GM18520 (cell line): ENCODE measurements around the gene RSPRY1.
"Not testable (repeated sequence)": the region's sequence is repeated elsewhere in the genome, so short reads cannot be mapped to it uniquely, and the experiment has no call there.

Source experiments
- ATAC-seq: cut with Tn5 transposase; IDR thresholded peaks from one replicate; pipeline ENCODE4 v1.9.1; 2021; ENCODE audit not compliant: unreplicated experiment

The RSPRY1 gene

GRCh38 chr16:57268804-57269800, 83.0 kb downstream of the RSPRY1 start:
- ATAC-seq = no peak

DNA sequence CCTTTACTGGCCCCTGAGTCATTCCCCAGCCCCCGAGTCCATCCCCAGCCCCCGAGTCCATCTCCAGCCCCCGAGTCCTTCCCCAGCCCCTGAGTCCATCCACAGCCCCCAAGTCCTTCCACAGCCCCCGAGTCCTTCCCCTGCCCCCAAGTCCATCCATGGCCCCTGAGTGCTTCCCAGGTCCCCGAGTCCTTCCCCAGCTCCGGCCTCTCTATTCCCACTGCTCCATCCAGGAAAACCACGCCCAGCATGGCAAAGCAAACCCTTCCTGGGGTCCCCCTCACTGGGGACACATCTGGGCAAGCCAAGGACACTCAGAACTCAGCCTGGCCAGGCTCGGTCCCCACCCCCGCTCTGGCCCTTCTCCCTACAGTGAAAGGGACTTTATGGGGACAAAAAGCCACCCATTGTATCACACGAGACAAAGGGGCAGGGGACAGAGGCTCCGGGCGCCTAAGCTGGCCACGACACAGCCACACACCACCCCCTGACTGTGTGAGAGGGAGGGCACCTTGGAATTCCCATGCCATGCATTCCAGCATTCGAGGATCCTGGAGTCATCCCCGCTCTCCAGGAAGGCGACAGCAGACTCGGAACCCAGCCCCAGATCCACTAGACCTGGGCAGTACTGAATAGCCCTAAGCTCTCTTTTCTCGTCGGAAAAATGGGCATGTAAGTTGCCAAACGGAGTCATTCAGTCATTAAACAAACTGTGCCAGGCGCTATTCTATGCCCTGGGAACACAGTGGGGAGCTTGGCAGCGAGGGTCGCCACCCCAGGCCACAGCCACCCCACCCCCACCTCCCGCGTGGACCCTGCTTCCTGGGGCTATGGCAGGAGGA, 84.3 kb downstream of the RSPRY1 start:
- no peak for ATAC-seq

DNA sequence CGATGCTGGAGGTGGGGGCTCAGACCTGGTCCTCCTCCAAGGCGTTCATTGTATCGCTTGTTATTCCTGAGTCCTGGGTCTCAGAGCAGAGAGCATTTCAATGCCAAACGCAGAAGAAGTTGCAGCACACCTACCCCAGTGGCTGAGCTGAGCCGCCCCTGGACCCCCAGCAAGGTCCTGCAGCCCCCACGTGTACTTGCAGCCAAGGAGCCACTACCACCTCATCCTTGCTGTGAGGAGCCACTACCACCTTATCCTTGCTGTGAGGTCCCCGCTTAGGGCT, 84.9 kb downstream of the RSPRY1 start:
- no peak for ATAC-seq

DNA sequence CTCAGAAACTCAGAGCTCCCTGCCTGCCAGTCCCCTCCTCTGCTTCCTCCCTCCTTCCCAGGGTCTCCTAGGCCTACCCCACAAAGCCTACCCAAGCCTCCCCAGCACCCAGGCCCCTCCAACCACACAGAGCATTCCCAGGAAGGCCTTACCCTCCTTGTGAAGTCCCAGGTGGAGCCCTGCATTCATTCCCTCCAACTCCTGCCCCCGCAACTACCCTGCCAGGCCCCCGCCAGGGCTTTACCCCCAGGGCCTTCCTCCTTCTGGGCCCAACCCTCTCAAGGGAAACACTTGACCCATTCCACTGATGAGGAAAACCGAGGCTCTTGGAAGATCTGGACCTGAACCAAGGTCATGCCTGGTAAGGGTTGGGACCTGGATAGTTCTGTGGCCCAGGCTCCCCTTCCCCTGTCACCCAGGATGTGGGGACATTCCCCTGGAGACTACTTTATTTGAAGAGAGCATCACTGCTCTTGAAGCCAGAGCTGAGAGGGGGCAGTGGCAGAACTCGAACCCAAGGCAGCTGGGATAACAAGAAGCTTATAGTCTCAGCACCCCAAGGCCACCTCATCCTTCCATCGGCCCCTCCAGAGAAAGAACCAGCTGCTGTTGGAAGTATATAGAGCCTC, 85.9 kb downstream of the RSPRY1 start:
- no peak for ATAC-seq

DNA sequence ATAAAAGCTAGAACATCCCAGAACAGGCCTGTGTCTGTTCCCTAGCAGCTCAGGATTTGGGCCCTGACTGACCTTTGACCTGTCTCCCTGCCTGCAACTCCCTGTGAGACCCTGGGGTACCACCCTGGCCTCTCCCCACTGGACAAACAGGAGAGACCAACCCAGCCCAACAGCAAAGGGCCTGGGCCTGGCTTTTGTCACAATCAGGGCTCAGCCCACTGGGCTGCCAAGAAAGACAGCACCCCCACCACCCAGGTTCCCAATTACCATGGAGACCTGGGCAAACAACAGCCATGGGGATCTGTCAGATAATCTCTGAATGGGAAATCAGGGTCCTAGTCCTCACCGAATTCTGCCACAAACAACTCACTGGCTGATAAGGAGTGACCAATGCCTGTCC, 87.2 kb downstream of the RSPRY1 start:
- no peak for ATAC-seq

DNA sequence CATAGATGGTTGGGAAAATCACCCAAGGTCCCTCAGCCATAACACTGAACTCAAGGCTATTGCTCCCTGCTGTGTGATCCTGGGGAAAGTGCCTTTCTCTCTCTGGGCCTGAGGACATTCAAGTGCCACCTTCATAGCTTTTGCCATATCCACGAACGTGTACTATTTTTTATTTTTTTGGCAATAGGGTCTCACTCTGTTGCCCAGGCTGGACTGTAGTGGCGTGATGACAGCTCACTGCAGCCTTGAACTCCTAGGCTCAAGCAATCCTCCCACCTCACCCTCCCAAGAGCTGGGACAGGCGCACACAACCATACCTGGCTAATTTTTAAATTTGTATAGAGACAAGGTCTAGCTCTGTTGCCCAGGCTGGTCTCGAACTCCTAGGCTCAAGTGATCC, 87.7 kb downstream of the RSPRY1 start:
- no peak for ATAC-seq

GRCh38 chr16:57275946-57276345, 89.8 kb downstream of the RSPRY1 start:
- not testable (repeated sequence) for ATAC-seq

GRCh38 chr16:57276596-57276995, 90.5 kb downstream of the RSPRY1 start:
- no peak for ATAC-seq

DNA sequence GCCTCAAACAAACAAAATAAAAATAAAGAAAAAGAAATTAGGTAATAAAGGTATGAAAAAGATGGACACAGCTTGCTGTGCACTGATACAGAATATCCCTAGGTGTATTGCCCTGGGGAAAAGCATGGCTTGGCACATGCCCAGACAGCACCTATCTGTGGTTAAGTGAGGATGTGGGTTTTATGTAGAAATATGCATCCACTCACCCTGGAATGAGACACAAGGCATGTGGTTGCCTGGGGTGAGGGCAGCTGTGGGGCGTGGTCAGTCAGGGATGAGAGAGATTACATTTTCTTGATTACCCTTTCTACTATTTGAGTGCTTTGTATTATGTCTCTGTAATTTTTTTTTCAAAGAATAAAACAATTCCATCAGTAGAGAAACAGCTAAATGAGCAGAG, 91.5 kb downstream of the RSPRY1 start:
- no peak for ATAC-seq

DNA sequence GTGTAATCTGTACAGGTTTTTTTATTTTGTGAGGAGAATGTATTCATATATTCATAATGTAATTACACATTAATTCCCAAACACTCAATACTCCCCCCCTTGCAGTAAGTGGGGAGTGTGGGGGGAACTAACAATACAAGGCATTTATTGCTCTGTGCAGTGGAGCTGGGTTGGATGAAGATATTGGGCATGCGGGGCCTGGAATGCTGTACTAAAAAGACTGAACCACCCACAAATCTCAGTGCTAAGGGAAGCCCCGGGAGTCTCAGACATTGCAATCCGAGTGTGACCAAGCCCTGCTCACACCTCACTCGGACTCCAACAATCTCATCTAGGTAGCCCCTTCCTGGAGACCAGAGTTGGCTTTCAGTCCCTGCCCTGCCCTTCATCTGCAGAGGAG, 92.4 kb downstream of the RSPRY1 start:
- ATAC-seq = no peak

DNA sequence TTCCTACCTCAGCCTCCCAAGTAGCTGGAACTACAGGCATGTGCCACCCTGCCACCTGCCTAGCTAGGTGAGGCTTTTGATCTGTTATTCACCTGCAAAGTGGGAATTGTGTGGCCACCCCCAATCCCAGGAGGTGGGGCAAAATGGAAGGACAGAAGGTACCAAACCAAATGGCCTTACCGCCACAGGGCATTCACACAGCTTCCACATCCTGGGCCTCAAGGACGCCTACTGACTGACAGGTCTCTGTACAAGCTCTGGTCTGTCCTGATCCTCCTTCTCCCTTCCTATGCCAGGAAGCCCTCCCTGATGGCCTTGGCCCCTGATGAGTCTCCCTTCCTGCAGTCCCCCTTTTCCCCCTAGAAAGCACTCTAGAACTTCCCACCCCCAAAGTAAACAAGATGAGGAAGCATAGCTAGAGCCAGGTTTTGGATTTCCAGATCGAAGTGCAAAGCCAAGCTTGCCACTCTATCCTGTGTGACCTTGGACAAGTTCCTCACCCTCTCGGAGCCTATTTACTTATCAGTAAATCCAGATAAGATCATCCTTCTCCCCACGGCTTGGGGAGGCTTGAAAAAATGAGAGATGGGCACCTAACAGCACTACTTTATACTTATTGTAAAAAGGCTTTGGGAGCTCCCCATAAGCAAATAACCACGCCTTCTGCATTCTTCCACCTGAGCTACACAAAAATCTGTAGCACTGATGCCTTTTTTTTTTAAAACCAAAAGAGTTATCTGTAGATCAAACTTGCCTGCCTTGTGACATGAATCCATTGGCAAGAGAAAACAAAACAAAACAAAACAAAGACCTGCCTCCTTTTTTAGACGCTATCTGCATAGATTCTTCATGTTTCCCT, 93.9 kb downstream of the RSPRY1 start:
- ATAC-seq = no peak

DNA sequence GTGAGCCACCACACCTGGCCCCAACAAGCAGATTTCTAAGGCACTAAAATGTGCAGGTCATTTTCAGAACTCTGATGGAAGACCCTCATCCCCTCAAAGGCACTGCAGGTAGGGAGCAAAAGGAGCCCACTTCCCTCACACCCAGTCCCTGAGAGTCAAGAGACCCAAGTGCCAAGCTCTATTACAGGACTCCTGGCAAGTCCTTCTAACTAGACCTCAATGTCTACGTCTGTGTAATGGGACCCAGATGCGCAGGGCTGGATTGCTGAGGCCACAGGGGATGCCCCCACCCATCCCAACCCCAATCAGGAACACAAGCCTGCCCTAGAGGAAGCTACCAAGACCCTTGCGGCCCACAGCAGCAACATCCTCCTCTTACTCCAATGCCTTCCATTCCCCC, 95.7 kb downstream of the RSPRY1 start:
- no peak for ATAC-seq

DNA sequence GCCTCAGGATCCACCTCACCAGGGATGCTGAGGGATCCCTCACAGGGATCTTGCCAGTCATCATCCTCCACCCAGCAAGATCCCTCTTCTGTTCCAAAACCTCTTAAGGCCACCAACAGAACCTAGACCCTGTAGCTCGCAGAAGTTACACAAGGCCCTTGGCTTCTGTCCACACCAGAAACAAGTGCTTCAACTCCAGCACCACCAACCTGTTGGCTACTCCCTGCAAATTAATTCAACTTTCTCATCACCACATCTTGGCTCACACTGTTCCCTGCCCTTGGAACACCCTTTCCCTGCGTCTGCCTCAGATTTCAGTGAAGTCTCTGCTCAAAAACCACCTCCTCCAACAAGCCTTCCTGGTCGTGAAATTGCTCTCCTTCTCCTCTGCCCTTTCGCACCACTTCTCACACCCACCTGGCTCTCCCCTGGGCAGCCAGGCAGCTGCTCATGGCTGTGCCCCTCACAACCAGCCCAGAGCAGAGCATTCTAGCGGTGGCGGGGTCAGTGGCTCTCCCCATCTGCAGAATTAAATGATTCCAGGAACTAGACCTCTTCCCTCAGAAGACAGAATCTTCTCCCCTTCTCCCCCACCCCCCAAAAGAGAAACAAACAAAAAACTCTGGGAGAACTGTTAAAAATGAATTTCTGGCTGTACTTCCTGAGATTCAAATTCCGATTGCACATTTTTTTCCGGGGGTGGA, 96.5 kb downstream of the RSPRY1 start:
- ATAC-seq = no peak

GRCh38 chr16:57283214-57283958, 97.3 kb downstream of the RSPRY1 start:
- no peak for ATAC-seq

GRCh38 chr16:57283959-57284208, 97.8 kb downstream of the RSPRY1 start:
- no peak for ATAC-seq

DNA sequence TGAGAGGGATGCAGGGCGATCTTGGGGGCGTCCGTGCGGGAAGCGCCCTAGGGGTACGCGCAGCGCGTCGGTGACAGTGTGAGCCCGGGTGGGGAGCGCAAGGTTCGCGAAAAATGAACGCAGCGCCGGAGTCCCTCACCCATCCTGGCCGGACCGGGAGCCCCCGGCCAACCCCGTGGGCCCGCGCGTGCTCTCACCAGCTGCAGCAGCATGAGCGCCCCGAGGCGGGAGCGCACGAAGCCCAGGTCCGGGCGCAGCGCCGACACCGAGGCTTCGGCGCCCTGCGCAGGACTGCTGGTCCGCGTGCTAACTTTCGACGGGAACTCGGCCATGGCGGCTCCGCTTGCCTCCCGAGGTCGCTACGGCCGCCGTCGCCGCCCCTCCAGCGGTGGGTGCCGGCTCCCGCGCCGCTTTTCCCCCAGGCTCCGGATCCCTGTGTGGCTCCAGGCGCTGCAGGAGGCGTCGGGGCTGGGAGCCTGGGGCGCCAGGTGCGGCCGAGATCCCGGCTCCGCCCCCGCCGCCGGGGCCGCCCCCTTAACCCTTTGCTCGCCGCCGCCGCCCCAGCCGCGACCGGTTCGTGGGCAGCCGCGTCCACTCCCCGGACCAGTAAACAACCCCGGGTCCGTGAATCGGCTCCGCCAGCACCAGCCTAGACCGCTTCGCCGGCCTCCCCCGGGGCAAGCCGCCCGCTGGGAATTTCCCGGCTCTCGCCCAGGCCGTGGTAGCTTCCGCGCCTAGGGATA, 98.3 kb downstream of the RSPRY1 start, which contains the start of gene PLLP:
TSS of gene PLLP (minus strand) at position 464 of the 743 bp plus-strand sequence. CDS start at position 332, 132 bp downstream.
- ATAC-seq = no peak

- no peak for ATAC-seq
These were observed 98.8 kb downstream of the RSPRY1 start for GRCh38 chr16:57284952-57285363.

- ATAC-seq = no peak
These were observed 99.2 kb downstream of the RSPRY1 start for GRCh38 chr16:57285379-57285778.
